NAMALWA (cell line): Measurements from ENCODE around the gene RNF26.

ENCODE experiments used
- DNase-seq: peaks from one replicate; pipeline ENCODE4 v3.0.0-alpha.2; 2015; ENCODE audit warnings: low spot score

Gene RNF26

DNA sequence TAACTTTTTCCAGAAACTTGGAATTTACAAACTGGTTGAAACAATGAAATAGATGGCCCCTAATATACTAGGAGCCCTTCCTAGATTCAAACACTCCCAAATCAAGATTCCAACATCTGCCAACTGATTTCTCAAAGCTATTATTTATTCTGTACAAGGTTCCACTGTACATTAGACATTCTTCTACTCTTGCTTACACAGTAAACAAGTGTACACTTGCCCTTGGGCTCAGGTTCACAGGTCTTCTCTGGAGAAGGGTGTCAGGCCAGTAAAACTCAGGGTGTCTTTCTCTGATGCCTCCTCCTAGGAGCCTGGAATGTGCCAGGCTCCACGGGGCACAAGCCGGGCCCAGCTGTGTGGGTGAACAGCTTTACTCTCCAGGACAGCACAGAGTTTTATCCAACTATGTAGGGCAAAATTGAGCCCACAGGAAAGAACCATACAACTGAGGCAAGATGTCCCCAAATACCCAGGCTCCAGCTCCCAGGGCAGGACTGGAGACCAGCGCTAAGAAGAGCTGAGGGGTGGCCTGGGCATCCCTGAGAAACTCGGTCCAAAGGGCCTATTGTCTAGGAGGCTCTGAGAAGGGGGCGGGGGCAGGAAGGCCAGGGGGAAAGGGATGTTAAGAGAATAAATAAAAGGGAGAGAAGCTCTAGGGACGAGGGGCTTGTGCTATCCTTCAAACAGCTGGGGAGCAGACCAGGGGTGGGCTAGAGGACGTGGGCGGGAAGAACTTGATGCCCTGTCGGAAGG, 20.9 kb downstream of the RNF26 start:
- no peak for DNase-seq

DNA sequence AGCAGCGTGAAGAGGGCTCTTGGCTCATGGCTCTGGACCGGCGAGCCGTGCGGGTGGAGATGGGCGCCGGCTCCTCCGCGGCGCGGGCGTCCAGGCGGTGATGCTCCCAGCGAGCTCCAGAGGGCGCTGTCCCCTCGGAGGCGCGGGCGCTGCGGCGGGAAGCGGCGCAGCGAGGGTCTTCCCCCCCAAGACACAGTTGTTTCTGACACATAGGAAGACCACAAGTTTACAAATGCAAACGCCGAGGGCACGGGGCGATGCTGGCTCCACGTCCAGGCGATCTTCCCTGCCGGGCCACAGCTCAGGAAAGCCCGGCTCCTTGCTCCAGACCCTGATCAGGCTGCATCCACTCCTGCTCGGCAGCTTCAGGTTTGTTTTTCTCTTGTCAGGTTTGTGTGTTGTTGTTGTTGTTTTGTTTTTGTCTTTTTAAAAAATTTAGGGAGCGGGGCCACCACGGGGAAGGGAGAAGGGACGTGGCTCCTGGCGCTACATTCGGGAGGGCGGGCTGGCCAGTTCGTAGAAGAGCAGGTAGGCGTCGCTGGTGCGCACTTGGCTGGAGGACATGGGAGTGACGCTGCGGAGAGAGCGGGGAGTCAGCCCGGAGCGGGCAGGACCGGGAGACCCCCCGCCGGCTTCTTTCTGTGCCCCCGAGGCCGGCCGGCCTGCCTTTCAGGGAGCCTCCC, 22.2 kb downstream of the RNF26 start:
- peak; percentile 59 for DNase-seq

DNA sequence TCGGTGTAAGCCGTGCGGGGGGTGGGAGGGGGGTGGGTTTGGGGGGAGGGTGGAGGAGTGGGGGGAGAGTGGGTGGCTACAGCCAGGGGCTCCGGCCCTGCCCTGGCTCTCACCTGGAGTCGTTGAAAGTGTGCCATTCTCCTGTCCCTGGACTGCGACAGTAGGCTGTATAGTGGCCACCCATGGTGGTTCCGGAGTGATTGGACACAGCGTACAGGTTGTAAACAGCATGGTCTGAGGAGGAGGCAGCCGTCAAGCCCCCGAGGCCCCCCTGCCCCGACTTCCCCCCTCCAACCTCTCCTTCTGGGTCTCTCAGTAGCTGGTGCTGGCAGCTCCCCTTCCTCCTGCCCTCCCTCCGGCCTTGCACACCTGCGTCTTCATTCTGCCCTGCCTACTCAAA, 22.7 kb downstream of the RNF26 start:
- no peak for DNase-seq

DNA sequence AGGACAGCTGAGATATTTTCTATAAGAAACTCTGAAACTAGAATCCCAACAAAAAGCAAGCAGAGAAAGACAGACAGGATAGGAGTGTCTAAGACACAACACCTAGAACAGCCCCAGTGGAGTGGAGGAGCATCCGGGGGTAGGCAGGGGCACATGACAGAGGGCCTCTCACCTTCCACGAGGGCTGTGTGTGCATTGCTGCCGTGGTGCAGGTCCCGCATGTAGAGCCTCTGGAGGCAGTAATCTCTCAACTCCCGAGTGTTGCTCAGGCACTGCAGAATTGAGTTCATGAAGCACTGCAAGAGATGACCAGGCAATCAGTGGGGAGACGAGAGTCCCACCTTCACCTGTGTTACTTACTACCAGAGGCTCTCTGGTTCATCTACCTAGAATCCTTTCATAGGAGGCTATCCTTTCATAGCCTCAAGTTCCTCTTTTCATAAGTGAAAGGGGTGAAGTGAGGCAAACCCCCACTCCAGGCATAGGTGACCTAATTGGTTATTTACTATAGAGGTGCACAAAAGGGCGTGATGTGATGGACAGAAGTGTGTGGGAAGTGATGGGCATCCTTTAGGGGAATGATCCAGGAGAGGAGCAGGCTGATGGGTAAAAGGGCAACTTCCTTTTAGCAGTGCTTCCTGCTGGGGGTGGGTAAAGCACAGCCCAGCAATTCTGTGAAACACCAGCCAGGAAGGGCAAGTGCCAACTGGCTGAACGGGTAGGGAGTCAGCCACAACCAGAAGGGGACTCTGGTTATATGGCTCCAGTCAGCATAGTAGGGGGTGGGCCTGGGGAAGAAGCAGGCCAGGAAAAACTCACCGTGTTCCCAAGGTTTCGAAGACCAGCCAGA, 25.3 kb downstream of the RNF26 start:
- no peak for DNase-seq

DNA sequence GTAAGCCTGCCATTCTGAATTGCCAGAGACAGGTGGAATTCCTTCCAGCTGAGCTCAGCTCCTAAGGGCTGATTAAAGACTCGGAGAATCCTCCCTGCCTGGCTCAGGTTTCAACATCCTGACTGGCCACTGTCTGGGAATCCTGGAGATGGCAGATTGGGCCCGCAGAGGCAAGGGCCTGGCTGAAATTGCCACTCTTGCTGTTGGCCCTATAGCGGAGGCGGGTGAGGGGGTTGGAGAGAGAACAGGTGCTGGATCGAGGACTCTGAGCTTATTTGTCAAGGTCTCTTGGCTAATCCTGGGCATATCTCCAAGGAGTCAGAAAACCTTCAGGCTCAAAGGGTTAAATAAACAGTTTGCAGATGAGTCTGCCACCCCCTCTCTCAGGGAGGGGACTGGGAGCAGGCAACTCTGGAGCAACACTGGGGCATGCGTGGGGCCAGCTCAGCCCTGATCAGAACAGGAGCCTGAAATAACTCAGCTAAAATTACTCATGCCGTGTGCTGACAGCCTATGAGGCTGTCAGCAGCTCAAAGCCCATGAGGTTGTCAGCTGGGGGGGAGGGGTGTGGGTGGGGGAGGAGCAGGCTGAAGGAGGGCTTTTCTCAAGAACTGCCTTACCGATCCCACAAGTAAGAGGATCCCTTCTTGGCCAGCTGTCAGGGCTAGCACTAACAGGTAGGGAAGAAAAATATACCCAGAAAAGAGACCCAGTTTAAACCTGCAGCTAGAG, 26.9 kb downstream of the RNF26 start:
- DNase-seq, result no peak

DNA sequence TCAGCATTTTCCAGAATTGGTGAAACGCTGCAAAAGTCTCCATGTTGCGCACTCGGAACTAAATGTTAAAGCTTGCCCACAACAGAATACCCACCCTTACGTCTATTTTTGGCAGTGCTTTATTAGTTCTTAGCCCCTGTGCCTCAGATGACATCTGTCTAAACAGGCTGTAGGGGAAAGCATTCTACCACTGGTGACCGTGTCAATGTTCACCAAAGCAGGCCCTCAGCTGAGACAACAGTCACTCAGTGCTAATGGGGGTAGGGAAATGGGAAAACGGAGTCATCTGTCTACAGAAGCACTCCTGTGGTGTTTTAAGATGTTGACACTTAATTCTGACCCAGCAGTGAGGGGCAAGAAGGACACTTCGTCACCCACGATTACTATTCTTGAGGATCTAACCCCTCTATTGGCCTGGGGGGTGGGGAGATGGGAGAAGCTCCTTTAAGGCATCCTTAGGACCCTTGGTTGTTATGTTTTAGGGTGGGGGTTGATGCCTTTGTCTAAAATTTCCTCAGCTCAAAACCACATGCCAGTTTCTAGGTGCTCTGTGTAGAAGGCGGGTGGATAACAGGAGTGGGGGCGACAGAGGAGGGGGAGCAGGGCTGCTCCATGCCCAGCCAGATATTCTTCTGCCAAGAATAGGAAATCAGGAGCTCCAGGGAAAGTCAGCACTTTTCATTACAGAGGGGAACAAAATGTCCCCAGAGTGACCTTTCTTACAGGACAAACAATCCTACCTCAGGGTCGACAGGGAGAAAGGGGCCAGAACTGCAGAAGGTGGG, 27.8 kb downstream of the RNF26 start:
- no peak for DNase-seq

DNA sequence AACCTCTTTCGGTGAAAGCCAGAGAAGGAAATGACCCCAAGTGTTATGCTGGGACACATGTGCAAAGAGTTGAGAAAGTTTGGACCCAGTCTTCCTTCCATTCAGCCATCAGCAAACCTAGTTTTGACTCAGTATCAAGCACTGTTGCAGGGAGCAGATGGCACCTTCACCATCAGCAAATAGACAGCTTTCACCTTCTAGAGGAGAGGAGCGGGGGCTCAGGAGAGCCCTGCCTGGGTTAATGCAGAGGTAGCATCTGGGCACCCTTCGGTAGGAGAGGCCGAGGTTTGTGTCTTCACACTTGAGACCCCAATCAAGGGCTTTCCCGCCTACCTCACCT, 28.4 kb downstream of the RNF26 start:
- DNase-seq, result no peak

DNA sequence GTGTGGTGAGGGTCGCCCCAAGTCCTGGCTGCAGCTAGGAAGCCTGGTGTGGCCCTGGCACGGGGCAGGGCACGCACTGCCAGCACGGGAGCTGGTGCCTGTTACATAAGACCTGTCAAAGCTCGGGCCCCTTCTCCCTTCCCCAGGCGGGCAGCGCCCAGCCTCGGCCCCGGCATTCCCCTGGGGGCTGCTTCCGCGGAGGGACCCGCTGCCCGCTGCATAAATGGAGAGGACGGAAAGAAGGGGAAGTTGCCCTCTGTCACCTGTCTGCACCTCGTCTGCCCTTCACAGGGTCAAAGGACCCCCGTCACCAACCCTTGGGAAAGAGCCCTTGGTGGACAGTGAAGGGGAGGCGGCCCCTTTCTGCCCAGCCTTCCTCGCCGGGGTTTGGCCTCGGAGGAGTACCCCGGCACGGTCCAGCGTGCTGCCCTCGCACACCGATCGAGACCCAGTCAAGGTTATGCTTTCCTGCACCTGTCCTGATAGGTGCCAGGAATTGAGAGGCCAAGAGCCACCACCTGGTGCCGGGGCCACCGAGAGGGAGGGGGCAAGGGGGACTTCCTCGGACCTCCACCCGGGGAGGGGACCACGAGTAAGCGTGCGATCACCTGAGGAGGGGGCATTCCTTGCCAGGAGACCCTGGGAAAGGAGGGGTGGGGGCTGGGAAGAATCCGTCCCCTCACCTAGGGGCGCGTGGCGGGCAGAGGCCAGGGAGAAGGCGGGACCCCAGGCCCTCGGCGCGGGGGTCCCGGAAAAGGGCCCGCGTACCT, 28.9 kb downstream of the RNF26 start:
- DNase-seq, result no peak

DNA sequence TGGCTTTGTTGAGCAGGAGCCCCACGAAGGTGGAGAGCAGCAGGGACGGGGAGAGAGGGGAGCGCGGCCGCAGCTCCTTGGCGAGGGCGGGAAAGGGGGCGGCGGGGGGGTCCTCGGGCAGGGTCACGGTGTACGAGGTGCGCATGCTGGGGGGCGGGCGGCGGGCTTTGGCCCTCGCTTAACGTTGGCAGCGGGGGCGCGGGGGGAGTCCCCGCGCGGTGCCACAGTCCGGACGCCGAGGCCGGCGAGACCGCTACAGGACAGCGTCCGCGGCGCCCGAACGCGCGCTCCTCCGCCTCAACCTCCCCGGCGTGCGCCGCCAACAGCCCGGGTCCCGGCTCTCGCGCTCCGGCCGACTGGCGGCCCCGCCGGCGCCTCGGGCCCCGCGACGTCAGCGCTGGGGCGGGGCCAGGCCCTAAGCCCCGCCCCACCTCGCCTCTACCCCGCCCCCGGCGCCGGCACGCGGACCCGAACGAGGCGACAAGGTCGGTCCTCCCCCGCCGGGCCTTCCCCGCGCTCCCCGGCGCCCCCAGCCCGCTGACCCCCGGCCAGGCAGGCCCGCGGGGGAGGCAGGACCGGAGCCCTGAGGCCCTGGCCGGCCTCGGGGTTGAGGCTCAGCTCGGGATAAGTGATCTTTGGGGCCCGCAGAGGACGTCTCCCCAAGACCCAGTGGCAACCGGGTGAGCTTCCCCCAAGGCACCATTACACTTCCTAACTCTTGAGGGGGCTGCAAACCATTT, 29.7 kb downstream of the RNF26 start:
- DNase-seq, result no peak

DNA sequence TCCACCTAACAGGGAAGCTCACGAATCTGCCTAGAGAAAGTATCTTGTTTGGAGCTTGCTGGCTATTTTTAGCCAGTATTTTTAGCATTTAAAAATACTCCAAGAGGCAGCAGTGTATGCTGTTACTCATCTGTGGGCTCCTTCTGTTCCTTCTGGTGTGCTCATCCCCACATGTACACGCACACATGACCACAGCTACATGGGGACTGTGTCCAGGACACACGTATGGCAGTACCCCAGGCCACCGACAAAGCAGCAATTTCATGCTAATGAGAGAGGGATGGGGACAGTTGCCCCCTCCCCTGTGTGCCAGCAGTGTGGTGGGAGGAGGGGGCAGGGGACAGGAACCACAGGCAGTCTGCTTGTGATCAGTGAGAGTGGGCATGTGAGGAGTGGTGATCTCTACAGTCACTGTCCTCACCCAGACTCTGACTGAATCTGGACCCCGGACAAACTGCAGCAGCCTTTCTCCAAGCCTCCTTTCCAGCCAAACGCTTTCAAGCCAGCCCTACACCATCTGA, 30.8 kb downstream of the RNF26 start:
- no peak for DNase-seq

DNA sequence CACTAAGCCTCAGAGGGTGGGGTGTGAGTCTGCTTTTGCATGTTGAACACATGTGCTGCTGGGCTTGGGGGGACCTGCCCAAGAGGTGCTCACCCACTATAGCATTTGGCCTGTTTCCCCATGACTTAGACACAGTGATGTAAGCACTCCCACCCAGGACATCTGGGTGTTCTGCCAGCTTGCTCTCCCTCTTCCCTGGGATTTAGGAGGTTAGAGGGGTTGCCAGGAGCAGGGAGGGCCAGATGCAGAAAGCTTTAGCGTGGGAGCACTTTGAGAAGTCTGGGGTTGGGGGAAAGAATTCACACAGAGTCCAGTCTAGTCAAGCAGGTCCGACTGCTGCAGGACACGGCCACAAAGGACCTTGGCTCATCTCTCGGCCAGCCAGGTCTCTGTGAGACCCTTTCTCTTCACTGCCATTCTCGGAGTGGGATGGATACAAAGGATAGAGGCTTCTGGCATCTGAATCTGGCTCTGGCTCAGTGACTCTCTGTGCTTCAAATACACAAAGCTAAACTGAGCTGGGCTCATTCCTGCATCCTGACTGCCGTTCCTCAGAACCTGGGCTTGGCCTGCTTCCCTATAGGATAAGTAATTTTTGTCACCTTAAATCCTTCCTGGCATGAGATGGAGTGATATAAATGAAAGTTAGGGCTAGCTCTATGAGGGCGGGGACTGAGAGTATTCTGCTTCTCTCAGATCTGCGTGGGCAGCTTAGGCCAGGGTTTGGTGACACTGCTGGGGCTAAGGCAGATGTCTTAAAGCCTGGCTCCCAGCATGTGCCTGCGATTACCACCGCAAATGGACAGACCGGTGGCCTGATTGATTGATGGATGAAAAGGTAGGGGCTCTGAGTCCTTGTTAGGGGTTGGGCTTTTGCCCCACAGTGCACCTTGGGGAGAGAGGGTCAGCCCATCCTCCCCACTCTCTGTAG, 32.6 kb downstream of the RNF26 start:
- no peak for DNase-seq

DNA sequence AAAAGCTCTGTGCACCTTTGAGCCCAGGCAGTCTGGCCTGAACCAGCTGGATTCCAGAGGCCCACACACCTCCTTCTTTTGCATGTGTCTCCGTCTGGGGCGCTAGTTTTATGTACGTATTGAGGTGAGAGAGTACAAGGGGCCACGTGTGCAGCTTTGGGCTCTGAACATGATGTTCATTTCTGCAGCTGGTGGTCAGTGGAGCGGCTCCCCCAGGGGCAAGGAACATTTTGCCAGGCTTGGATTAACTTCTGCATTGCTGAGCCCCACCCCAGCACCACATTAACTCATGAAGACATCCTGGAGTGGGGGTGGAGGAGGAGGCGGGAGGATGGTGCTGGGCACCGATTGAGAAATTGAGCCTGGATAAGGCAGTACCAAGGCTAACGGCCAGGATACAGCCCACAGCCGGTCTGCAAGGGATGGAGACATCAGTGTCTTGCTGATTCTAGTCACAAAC, 33.4 kb downstream of the RNF26 start:
- DNase-seq, result peak; percentile 56

DNA sequence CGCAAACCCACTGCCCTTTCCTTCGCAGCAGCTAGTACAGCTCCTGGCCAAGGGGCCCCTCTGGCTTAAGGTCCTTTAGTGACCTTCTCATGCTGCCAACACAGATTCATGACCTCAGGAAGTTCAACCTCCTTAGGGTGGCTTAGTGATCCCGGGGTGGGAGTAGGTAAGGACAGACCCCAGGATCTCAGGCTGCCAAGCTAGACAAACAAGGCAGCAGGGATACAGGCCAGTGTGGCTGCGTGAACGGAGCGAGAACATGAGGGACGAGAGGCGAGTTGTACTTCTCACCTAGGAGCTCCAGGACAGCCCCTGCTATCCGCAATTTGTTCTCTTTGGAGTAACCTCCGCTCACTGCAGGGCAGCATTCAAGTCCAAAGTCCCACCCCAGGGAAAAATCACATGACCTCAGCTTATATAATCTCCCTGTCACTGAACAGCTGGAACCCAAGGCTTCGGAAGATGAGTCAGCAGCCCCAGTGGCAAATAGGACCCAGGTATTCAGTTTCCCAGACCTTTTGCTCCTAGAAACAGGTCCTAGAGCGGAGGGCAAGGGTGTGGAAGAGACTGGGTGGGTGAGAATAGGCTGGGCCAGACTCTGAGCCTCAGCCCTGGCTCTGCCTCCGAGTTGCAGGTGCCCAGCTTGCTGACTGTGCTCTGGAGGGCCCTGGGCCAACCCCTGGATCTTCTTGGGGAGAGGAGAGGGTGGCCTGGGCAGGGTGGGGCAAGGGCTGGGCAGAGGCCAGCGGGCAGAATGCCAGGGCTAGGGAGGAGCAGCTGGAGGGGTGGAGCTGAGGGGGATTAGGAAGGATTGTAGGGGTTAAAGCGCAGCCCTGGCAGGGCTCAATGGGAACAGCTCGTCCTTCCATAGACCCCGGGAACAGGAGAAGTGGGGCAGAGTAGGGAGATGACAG, 34.1 kb downstream of the RNF26 start:
- DNase-seq, result no peak

DNA sequence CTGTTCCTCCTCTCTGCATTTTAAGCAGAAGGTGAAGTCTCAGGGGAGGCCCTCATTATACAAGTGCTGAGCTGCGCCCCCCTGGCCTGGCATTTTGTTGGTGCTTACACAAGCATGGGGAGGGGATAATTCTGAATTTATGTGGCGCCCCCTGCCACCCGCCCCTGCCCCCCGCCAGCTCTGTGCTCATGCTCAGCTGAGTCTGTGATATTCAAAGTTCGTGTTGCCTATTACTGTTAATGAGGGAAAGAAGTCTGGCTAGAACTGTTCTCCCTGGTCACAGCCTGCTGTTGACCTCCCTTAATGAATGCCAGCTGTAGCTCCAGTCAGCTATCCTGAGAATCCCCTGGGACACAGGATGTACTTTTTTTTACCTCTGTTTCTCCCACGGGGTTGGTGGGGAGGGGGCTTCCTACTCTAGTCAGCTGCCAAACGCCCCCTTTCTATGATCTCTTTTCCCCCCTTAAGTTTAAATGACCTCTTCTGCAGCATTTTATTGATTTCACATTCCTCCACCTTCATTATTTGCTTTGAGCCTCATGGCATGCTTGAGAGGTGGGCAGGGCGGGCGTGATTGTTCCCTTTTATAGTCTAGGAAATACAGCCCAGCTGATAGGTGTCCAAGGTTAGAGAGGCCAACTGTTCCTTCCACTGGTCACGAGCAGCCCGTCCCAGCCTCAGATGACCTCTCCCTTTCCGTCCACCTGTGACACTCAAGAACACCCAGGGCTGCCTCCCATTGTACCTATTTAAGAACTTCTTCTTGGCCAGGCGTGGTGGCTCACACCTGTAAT, 35.0 kb downstream of the RNF26 start:
- no peak for DNase-seq

DNA sequence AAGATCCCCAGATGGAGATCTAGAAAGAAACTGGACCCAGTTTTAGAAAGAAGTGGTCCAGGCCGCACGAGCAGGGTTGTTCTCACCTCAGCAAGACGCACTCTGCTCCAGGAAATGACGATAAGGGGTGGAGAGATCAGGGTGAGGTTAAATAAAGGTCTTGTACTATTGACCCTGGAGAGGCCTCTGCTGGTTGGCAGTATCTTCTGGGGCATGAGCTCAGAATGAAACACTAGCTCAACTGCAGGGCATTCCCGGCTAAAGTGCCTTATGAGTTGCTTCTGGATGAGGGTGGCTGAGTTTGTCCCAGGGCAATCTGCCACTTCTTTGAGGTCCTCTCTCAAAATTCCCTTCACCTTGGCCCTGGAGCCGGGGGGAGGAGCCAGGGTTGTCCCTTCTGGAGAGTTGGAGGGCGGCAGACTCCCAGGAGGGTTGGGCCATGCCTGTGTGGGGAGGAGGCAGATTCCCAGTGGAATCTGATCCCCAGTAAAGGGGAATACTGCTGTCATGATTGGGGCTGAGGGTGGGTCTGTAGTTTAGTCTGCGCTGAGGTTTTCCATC, 36.2 kb downstream of the RNF26 start:
- no peak for DNase-seq

DNA sequence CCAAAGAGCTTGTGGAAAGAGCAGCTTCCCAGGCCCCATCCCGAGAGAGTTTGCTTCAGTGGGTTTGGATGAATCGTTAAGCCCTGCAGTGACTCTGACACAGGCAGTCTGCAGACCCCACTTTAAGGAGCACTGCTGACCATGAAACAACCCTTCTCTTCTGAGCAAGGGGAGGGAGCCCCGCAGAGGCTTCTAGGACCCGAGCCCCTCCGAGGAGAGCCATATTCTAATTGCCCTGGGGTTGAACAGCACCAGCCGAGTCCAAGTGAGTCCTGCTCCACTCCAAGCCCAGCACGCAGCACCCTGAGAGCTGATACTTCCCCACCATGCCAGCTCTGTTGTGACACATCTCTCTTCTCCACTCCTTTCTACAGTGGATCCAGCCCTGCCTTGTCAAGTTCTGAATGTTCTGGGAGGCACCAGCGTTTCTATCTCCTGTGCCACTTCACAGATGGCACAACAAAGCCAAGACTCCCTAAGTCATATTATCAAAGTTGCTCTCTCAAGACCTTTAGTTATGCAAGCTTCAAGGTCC, 36.8 kb downstream of the RNF26 start:
- DNase-seq, result no peak
